WTC11 (cell line): Measurements from ENCODE around the gene C18orf32. TPM values are rescaled to one million over a fixed set of nuclear protein-coding genes. Genes with fewer than 3 reads are reported as not detected.
A peak's percentile ranks its signal among the peaks of the same experiment; 100 is the strongest.

Source experiments
- ATF3 ChIP-seq: sonication (generic); formaldehyde crosslinking; conservative IDR thresholded peaks from 2 replicates; pipeline ENCODE4 v1.8.1; 2022; ENCODE audit warnings: mild to moderate bottlenecking, missing genetic modification reagents
- CBFB ChIP-seq: sonication (generic); formaldehyde crosslinking; IDR thresholded peaks from 2 replicates; pipeline ENCODE4 v1.8.1; 2022; ENCODE audit warnings: mild to moderate bottlenecking, low read depth, missing genetic modification reagents
- CREB1 ChIP-seq: sonication (generic); formaldehyde crosslinking; IDR thresholded peaks from 2 replicates; pipeline ENCODE4 v1.8.0; 2023; ENCODE audit warnings: mild to moderate bottlenecking, missing genetic modification reagents
- CREM ChIP-seq: sonication (generic); formaldehyde crosslinking; IDR thresholded peaks from 2 replicates; pipeline ENCODE4 v1.8.1; 2022; ENCODE audit warnings: mild to moderate bottlenecking, missing genetic modification reagents, moderate library complexity
- EMX1 ChIP-seq: fragments of 250-450 bp; sonication (Bioruptor Pico); IDR thresholded peaks from 2 replicates; pipeline ENCODE4 v1.8.0; 2021; ENCODE audit warnings: mild to moderate bottlenecking
- FOXK1 ChIP-seq: sonication (generic); formaldehyde crosslinking; IDR thresholded peaks from 2 replicates; pipeline ENCODE4 v1.8.0; 2022; ENCODE audit warnings: mild to moderate bottlenecking, moderate library complexity, missing genetic modification reagents
- GABPB1 ChIP-seq: sonication (generic); formaldehyde crosslinking; IDR thresholded peaks from 2 replicates; pipeline ENCODE4 v1.8.1; 2023; ENCODE audit warnings: mild to moderate bottlenecking, missing genetic modification reagents
- GTF2I ChIP-seq: fragments of 250-450 bp; sonication (Bioruptor Pico); conservative IDR thresholded peaks from 2 replicates; pipeline ENCODE4 v1.4.0; 2021; ENCODE audit warnings: mild to moderate bottlenecking
- KAT7 ChIP-seq: sonication (generic); formaldehyde crosslinking; IDR thresholded peaks from 2 replicates; pipeline ENCODE4 v1.8.1; 2023; ENCODE audit warnings: missing genetic modification reagents, mild to moderate bottlenecking, borderline replicate concordance
- MYBL2 ChIP-seq: sonication (generic); formaldehyde crosslinking; IDR thresholded peaks from 2 replicates; pipeline ENCODE4 v1.8.1; 2023; ENCODE audit warnings: mild to moderate bottlenecking, moderate library complexity, missing genetic modification reagents
- NFATC4 ChIP-seq: fragments of 250-450 bp; sonication (Bioruptor Pico); IDR thresholded peaks from 2 replicates; pipeline ENCODE4 v1.9.0; 2021; ENCODE audit warnings: mild to moderate bottlenecking
- OVOL2 ChIP-seq: fragments of 250-450 bp; sonication (Bioruptor Pico); IDR thresholded peaks from 2 replicates; pipeline ENCODE4 v1.9.0; 2021; ENCODE audit warnings: mild to moderate bottlenecking, borderline replicate concordance
- PRRX2 ChIP-seq: fragments of 250-450 bp; sonication (Bioruptor Pico); IDR thresholded peaks from 2 replicates; pipeline ENCODE4 v1.8.0; 2021; ENCODE audit warnings: mild to moderate bottlenecking
- RORB ChIP-seq: fragments of 250-450 bp; sonication (Bioruptor Pico); IDR thresholded peaks from 2 replicates; pipeline ENCODE4 v1.9.0; 2021; ENCODE audit warnings: mild to moderate bottlenecking
- SMAD3 ChIP-seq: sonication (generic); formaldehyde crosslinking; IDR thresholded peaks from 2 replicates; pipeline ENCODE4 v1.8.0; 2022; ENCODE audit warnings: missing genetic modification reagents, mild to moderate bottlenecking, borderline replicate concordance
- TCF7 ChIP-seq: sonication (generic); formaldehyde crosslinking; IDR thresholded peaks from 2 replicates; pipeline ENCODE4 v1.8.0; 2022; ENCODE audit warnings: mild to moderate bottlenecking, low read depth, missing genetic modification reagents, moderate library complexity
- USF1 ChIP-seq: sonication (generic); formaldehyde crosslinking; IDR thresholded peaks from 2 replicates; pipeline ENCODE4 v1.8.0; 2022; ENCODE audit warnings: mild to moderate bottlenecking, missing genetic modification reagents
- ZNF281 ChIP-seq: sonication (generic); formaldehyde crosslinking; IDR thresholded peaks from 2 replicates; pipeline ENCODE4 v1.8.0; 2023; ENCODE audit warnings: mild to moderate bottlenecking, missing genetic modification reagents
- ZNF671 ChIP-seq: fragments of 250-450 bp; sonication (Bioruptor Pico); IDR thresholded peaks from 2 replicates; pipeline ENCODE4 v1.8.0; 2021; ENCODE audit warnings: mild to moderate bottlenecking
- total RNA-seq: library from RNA; stranded (reverse); gene quantifications from 3 replicates; pipeline ENCODE4 v1.2.3, GENCODE V29; 2021
- TF ChIP-seq, protein P1 (sequence below): fragments of 200-600 bp; IDR thresholded peaks from 2 replicates; pipeline ENCODE4 v1.8.0; 2022; ENCODE audit warnings: antibody characterized with exemption
- TF ChIP-seq, protein P2 (sequence below): fragments of 250-450 bp; sonication (Bioruptor Pico); IDR thresholded peaks from 2 replicates; pipeline ENCODE4 v1.9.0; 2021; ENCODE audit warnings: mild to moderate bottlenecking
- TF ChIP-seq, protein P3 (sequence below): sonication (generic); formaldehyde crosslinking; IDR thresholded peaks from 2 replicates; pipeline ENCODE4 v1.8.1; 2022; ENCODE audit warnings: low read depth, mild to moderate bottlenecking, moderate library complexity, missing genetic modification reagents, borderline replicate concordance
- TF ChIP-seq, protein P4 (sequence below): fragments of 250-450 bp; sonication (Bioruptor Pico); IDR thresholded peaks from 2 replicates; pipeline ENCODE4 v1.8.0; 2021; ENCODE audit warnings: mild to moderate bottlenecking

The C18orf32 gene
- total RNA-seq, 1 experiment from 2014 or later, result 32.1 TPM

DNA sequence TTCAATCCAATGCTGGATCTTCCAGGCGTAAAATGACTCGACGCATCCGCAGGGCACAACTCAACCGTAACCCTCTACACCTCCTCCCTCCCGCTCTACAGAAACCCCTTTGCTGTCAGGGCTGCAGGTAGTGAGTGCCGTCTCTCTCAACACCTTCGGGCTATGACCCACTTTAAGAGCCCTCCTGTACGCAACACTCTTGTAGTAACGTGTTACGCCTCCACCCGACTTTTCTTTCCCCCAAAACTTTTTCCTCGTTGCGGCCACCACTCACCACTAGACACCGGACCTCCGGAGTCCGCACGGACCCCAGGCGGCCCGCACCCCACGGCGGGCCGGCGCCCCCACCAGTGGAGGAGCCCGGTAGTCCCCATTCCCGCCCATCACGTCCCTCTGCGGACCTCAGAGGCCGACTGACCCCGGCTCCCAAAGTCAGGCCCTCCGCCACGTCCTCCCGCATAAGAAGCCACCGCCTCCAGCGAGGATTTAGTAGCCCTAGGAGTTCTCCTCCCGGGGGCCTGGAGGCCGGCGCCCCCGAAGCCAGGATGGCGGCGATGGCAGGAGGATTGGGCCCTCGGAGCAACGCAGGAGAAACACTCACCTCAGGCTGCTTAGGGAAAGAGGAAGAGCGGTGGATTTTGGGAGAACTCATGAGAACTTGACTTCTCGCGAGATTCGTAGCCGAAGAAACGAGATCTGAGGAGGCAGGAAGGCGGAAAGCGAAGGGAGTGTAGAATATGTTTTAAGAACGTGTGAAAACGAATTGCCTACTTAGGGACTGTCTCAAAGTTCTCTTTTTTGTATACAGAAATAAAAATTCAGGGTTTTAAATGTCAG is 5.0 kb upstream of the C18orf32 start, which contains the start of gene RPL17 (continued):
- TF ChIP-seq GTF2I (CRISPR knock-in tag) (no peak), ATF3 (no peak), TCF7 (no peak), OVOL2 (CRISPR knock-in tag) (no peak), KAT7 (CRISPR knock-in tag) (no peak), ZNF671 (CRISPR knock-in tag) (no peak), CREB1 (CRISPR knock-in tag) (no peak), NFATC4 (CRISPR knock-in tag) (no peak), ZNF281 (CRISPR knock-in tag) (0 out of 2 replicates have a peak, but pooled peaks have one; percentile 47), GABPB1 (CRISPR knock-in tag) (peak; percentile 73), MYBL2 (CRISPR knock-in tag) (0 out of 2 replicates have a peak, but pooled peaks have one; percentile 41), SMAD3 (peak; percentile 82; the same call in 1 of the 2 replicates), FOXK1 (peak; percentile 37; the same call in 1 of the 2 replicates), USF1 (CRISPR knock-in tag) (no peak), CREM (CRISPR knock-in tag) (no peak), PRRX2 (peak; percentile 66; the same call in 1 of the 2 replicates), CBFB (CRISPR knock-in tag) (no peak), RORB (CRISPR knock-in tag) (no peak), EMX1 (CRISPR knock-in tag) (0 out of 2 replicates have a peak, but pooled peaks have one; percentile 42)
- TF ChIP-seq, protein P1, sequence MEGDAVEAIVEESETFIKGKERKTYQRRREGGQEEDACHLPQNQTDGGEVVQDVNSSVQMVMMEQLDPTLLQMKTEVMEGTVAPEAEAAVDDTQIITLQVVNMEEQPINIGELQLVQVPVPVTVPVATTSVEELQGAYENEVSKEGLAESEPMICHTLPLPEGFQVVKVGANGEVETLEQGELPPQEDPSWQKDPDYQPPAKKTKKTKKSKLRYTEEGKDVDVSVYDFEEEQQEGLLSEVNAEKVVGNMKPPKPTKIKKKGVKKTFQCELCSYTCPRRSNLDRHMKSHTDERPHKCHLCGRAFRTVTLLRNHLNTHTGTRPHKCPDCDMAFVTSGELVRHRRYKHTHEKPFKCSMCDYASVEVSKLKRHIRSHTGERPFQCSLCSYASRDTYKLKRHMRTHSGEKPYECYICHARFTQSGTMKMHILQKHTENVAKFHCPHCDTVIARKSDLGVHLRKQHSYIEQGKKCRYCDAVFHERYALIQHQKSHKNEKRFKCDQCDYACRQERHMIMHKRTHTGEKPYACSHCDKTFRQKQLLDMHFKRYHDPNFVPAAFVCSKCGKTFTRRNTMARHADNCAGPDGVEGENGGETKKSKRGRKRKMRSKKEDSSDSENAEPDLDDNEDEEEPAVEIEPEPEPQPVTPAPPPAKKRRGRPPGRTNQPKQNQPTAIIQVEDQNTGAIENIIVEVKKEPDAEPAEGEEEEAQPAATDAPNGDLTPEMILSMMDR, result no peak
- TF ChIP-seq, protein P2, sequence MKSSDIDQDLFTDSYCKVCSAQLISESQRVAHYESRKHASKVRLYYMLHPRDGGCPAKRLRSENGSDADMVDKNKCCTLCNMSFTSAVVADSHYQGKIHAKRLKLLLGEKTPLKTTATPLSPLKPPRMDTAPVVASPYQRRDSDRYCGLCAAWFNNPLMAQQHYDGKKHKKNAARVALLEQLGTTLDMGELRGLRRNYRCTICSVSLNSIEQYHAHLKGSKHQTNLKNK (CRISPR knock-in tag), result no peak
- TF ChIP-seq, protein P3, sequence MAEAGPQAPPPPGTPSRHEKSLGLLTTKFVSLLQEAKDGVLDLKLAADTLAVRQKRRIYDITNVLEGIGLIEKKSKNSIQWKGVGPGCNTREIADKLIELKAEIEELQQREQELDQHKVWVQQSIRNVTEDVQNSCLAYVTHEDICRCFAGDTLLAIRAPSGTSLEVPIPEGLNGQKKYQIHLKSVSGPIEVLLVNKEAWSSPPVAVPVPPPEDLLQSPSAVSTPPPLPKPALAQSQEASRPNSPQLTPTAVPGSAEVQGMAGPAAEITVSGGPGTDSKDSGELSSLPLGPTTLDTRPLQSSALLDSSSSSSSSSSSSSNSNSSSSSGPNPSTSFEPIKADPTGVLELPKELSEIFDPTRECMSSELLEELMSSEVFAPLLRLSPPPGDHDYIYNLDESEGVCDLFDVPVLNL (CRISPR knock-in tag), result no peak
- TF ChIP-seq, protein P4, sequence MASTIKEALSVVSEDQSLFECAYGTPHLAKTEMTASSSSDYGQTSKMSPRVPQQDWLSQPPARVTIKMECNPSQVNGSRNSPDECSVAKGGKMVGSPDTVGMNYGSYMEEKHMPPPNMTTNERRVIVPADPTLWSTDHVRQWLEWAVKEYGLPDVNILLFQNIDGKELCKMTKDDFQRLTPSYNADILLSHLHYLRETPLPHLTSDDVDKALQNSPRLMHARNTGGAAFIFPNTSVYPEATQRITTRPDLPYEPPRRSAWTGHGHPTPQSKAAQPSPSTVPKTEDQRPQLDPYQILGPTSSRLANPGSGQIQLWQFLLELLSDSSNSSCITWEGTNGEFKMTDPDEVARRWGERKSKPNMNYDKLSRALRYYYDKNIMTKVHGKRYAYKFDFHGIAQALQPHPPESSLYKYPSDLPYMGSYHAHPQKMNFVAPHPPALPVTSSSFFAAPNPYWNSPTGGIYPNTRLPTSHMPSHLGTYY (CRISPR knock-in tag), result 0 out of 2 replicates have a peak, but pooled peaks have one; percentile 61
